ENCODE measurements around the gene EGLN1. TPM values are rescaled to one million over a fixed set of nuclear protein-coding genes. Genes with fewer than 3 reads are reported as not detected.
A peak's percentile ranks its signal among the peaks of the same experiment; 100 is the strongest.
"Not testable (repeated sequence)": the region's sequence is repeated elsewhere in the genome, so short reads cannot be mapped to it uniquely, and the experiment has no call there.

EGLN1 gene
- 10 to 100 TPM; 13.1 to 23.5 (median 20.5) TPM for polyA plus RNA-seq

GRCh38 chr1:231421971-231422797 lies at the start of gene EGLN1:
EGLN1 (minus strand) TSS chr1:231422287; CDS start chr1:231421888, 399 bp downstream.
- peak within 1 kb of the TSS; percentile 72 for H3K27ac ChIP-seq (ENCODE audit: low read depth, low read length)

GRCh38 chr1:231471500-231471899 lies 49.4 kb upstream of the EGLN1 start:
- WGBS, 3 donors = 67 to 85% (median 78%) methylated on average over 3 of the region's 5 CpGs
- H3K27ac ChIP-seq (ENCODE audit: low read depth, low read length) = not testable (repeated sequence)

More at GRCh38 chr1:231421971-231422797, at the start of gene EGLN1:
- 0 to 1% (median 0%) methylated on average over 52 to 104 of the region's 104 CpGs for WGBS, 3 donors

GRCh38 chr1:231471027-231471426 lies 48.9 kb upstream of the EGLN1 start:
- H3K27ac ChIP-seq (ENCODE audit: low read depth, low read length) = not testable (repeated sequence)
- 92 to 94% (median 92%) methylated on average over 2 of the region's 3 CpGs for WGBS, 3 donors

GRCh38 chr1:231467986-231468385 lies 45.9 kb upstream of the EGLN1 start:
- WGBS, 3 donors = 66 to 73% (median 67%) methylated on average over 1 of the region's 1 CpG
- no peak overlapping the region for H3K27ac ChIP-seq (ENCODE audit: low read depth, low read length)

GRCh38 chr1:231465051-231465450 lies 43.0 kb upstream of the EGLN1 start:
- 78 to 95% (median 86%) methylated on average over 1 of the region's 1 CpG for WGBS, 3 donors
- H3K27ac ChIP-seq (ENCODE audit: low read depth, low read length) = no peak overlapping the region

- no peak overlapping the region for H3K27ac ChIP-seq (ENCODE audit: low read depth, low read length)
- WGBS, 3 donors = 31 to 86% (median 75%) methylated on average over 6 of the region's 6 CpGs
Observed at GRCh38 chr1:231463541-231463940, 41.5 kb upstream of the EGLN1 start.

- WGBS, 3 donors = 31 to 70% (median 41%) methylated on average over 2 of the region's 2 CpGs
- no peak overlapping the region for H3K27ac ChIP-seq (ENCODE audit: low read depth, low read length)
Observed at GRCh38 chr1:231460614-231461013, 38.5 kb upstream of the EGLN1 start.

GRCh38 chr1:231459438-231459837 lies 37.4 kb upstream of the EGLN1 start:
- 89 to 94% (median 91%) methylated on average over 1 of the region's 1 CpG for WGBS, 3 donors
- not testable (repeated sequence) for H3K27ac ChIP-seq (ENCODE audit: low read depth, low read length)

GRCh38 chr1:231457956-231458355 lies 35.9 kb upstream of the EGLN1 start:
- not testable (repeated sequence) for H3K27ac ChIP-seq (ENCODE audit: low read depth, low read length)

GRCh38 chr1:231454133-231454532 lies 32.0 kb upstream of the EGLN1 start:
- H3K27ac ChIP-seq (ENCODE audit: low read depth, low read length) = not testable (repeated sequence)
- WGBS, 3 donors = 93 to 96% (median 93%) methylated on average over 22 to 29 of the region's 29 CpGs

GRCh38 chr1:231446138-231446537 lies 24.1 kb upstream of the EGLN1 start:
- WGBS, 3 donors = 54 to 88% (median 68%) methylated on average over 5 of the region's 5 CpGs

GRCh38 chr1:231444059-231444458 lies 22.0 kb upstream of the EGLN1 start:
- H3K27ac ChIP-seq (ENCODE audit: low read depth, low read length) = no peak overlapping the region
- 78 to 84% (median 82%) methylated on average over 2 of the region's 2 CpGs for WGBS, 3 donors

More at GRCh38 chr1:231446138-231446537, 24.1 kb upstream of the EGLN1 start:
- H3K27ac ChIP-seq (ENCODE audit: low read depth, low read length) = no peak overlapping the region

GRCh38 chr1:231443363-231443762 lies 21.3 kb upstream of the EGLN1 start:
- no peak overlapping the region for H3K27ac ChIP-seq (ENCODE audit: low read depth, low read length)
- WGBS, 3 donors = 60 to 75% (median 69%) methylated on average over 2 of the region's 2 CpGs

- H3K27ac ChIP-seq (ENCODE audit: low read depth, low read length) = no peak overlapping the region
Observed at GRCh38 chr1:231442735-231443134, 20.6 kb upstream of the EGLN1 start.

- 97 to 100% (median 100%) methylated on average over 2 of the region's 2 CpGs for WGBS, 3 donors
- H3K27ac ChIP-seq (ENCODE audit: low read depth, low read length) = no peak overlapping the region
Observed at GRCh38 chr1:231432996-231433395, 10.9 kb upstream of the EGLN1 start.

GRCh38 chr1:231431665-231432415 lies 9.8 kb upstream of the EGLN1 start:
- 89 to 92% (median 92%) methylated on average over 6 of the region's 6 CpGs for WGBS, 3 donors
- H3K27ac ChIP-seq (ENCODE audit: low read depth, low read length) = no peak overlapping the region

- H3K27ac ChIP-seq (ENCODE audit: low read depth, low read length) = not testable (repeated sequence)
- whole genome bisulfite sequencing, 3 donors = 94 to 98% (median 96%) methylated on average over 24 to 31 of the region's 31 CpGs
Observed at GRCh38 chr1:231430678-231431352, 8.7 kb upstream of the EGLN1 start.

- WGBS, 3 donors = 70 to 92% (median 80%) methylated on average over 3 of the region's 3 CpGs
Observed at GRCh38 chr1:231428377-231428776, 6.3 kb upstream of the EGLN1 start.

More at GRCh38 chr1:231428377-231428776, 6.3 kb upstream of the EGLN1 start:
- H3K27ac ChIP-seq (ENCODE audit: low read depth, low read length) = no peak overlapping the region
